Testis (tissue), 2 donors: ENCODE measurements around the gene GAB2.

Experiments used
- POLR2A ChIP-seq: fragments of 450-650 bp; IDR thresholded peaks from one replicate; pipeline ENCODE4 v1.6.1; 2017; ENCODE audit warnings: antibody characterized with exemption, mild to moderate bottlenecking, moderate library complexity
- TF ChIP-seq, protein P1 (sequence below), 3 experiments: fragments of 450-650 bp in 2 of 3; fragments of 200-600 bp in 1 of 3; sonication (generic) in 1 of 3; IDR thresholded peaks; one replicate each; pipeline ENCODE4 v1.5.1; 2016 to 2019; ENCODE audit warnings: antibody characterized with exemption in 3 of 3, mild to moderate bottlenecking in 2 of 3, moderate library complexity in 1 of 3

DNA sequence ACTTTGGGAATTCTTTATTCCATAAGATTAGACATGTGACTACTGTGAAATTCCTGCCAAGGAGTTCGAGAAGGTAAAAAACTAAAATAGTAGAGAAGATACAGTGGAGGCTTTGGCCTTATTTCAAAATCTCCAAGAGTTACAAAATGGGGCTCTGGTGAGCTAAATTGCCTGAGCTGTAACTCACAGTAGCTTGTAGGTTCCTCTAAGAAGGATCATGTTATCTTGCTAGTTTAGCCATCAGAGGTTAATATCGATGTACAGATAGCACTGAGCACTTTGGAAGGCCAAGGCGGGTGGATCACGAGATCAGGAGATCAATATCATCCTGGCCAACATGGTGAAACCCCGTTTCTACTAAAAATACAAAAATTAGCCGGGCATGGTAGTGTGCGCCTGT, 147.8 kb downstream of the GAB2 start:
- TF ChIP-seq, protein P1, sequence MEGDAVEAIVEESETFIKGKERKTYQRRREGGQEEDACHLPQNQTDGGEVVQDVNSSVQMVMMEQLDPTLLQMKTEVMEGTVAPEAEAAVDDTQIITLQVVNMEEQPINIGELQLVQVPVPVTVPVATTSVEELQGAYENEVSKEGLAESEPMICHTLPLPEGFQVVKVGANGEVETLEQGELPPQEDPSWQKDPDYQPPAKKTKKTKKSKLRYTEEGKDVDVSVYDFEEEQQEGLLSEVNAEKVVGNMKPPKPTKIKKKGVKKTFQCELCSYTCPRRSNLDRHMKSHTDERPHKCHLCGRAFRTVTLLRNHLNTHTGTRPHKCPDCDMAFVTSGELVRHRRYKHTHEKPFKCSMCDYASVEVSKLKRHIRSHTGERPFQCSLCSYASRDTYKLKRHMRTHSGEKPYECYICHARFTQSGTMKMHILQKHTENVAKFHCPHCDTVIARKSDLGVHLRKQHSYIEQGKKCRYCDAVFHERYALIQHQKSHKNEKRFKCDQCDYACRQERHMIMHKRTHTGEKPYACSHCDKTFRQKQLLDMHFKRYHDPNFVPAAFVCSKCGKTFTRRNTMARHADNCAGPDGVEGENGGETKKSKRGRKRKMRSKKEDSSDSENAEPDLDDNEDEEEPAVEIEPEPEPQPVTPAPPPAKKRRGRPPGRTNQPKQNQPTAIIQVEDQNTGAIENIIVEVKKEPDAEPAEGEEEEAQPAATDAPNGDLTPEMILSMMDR (IDR thresholded peaks at IDR 0.05): no peak
- TF ChIP-seq POLR2A: no peak
